PFSK-1 (cell line): ENCODE measurements around the gene TTC21A.
A peak's percentile ranks its signal among the peaks of the same experiment; 100 is the strongest.

Source experiments
- FOXP2 ChIP-seq: optimal IDR thresholded peaks from 2 replicates; pipeline ENCODE3; 2011; ENCODE audit warnings: borderline replicate concordance, control low read depth, inconsistent platforms; ENCODE audit not compliant: insufficient read depth; ENCODE audit errors: extremely low read length, extremely low read depth
- POLR2AphosphoS5 ChIP-seq: IDR thresholded peaks from 2 replicates; pipeline ENCODE4 v1.6.1; 2012; ENCODE audit warnings: low read depth, mild to moderate bottlenecking, control low read depth, low read length, moderate library complexity
- REST ChIP-seq, 2 experiments: IDR thresholded peaks; 2 replicates each; pipeline versions ENCODE4 v1.6.1 to v1.8.0; 2011 to 2012; ENCODE audit warnings: low read depth in 2 of 2, low read length in 2 of 2, control low read depth in 1 of 2, inconsistent platforms in 1 of 2, mild to moderate bottlenecking in 1 of 2, moderate library complexity in 1 of 2; ENCODE audit not compliant: insufficient read depth in 1 of 2
- SIN3A ChIP-seq: IDR thresholded peaks from 2 replicates; pipeline ENCODE4 v1.6.1; 2012; ENCODE audit warnings: mild to moderate bottlenecking, low read length, moderate library complexity, borderline replicate concordance; ENCODE audit not compliant: insufficient read depth
- TAF1 ChIP-seq: IDR thresholded peaks from 2 replicates; pipeline ENCODE4 v1.6.1; 2012; ENCODE audit warnings: low read length, control low read depth, borderline replicate concordance; ENCODE audit not compliant: insufficient read depth

Gene TTC21A

GRCh38 chr3:39166134-39166710 is 58.7 kb downstream of the TTC21A start:
- TF ChIP-seq POLR2AphosphoS5: no peak
- no peak for TF ChIP-seq REST (IDR thresholded peaks at IDR 0.05; ENCODE audit: insufficient read depth in 1 of 2, low read depth in 2 of 2, low read length in 2 of 2)
- 0 out of 2 replicates have a peak, but pooled peaks have one; percentile 10 for TF ChIP-seq SIN3A
- peak; percentile 15 for TF ChIP-seq FOXP2
- no peak for TF ChIP-seq TAF1

GRCh38 chr3:39166932-39167532 is 59.6 kb downstream of the TTC21A start:
- no peak for TF ChIP-seq TAF1
- no peak for TF ChIP-seq SIN3A
- no peak for TF ChIP-seq FOXP2
- TF ChIP-seq REST (IDR thresholded peaks at IDR 0.05; ENCODE audit: insufficient read depth in 1 of 2, low read depth in 2 of 2, low read length in 2 of 2): no peak
- no peak for TF ChIP-seq POLR2AphosphoS5

GRCh38 chr3:39168156-39168780 is 60.8 kb downstream of the TTC21A start:
- TF ChIP-seq POLR2AphosphoS5 (no peak), SIN3A (no peak), TAF1 (no peak), FOXP2 (no peak), REST (IDR thresholded peaks at IDR 0.05; ENCODE audit: insufficient read depth in 1 of 2, low read depth in 2 of 2, low read length in 2 of 2) (no peak)

GRCh38 chr3:39169712-39170111 is 62.2 kb downstream of the TTC21A start:
- TF ChIP-seq SIN3A (no peak), REST (IDR thresholded peaks at IDR 0.05; ENCODE audit: insufficient read depth in 1 of 2, low read depth in 2 of 2, low read length in 2 of 2) (no peak), POLR2AphosphoS5 (no peak), TAF1 (no peak), FOXP2 (no peak)
